ENCODE data around the gene ZSWIM7.

ZSWIM7 gene

DNA sequence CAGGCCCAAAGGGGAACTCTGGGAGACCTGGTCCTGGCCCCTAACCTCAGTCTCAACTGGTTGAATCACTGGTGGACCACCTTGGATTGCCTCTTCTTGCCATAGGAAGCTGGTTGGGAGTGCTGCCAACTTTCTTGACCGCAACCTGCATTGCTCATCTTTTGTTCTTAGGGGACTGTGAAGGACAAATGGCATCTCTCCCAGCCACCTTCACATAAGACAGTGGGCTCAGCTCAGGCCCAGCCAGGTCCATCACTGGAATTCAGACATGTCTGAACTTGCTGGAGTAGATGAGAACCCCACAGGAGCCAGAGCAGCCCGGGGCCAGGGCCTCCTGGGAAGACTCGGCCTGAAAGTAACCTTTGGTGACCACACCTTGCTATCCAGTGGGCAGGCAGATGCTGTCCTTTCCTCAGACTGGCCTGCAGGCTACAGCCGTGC lies 35.8 kb downstream of the ZSWIM7 start:
- DNase-seq: no peak
- Mint-ChIP-seq H3K9me3 (no peaks in the 10 kb centered on the region), H3K4me1 (peaks cover 29% of the 10 kb centered on the region), H3K36me3 (ENCODE audit: low read depth) (no peaks in the 10 kb centered on the region), H3K27me3 (ENCODE audit: low read depth, poor library complexity) (peaks cover 6% of the 10 kb centered on the region), H3K4me3 (no peak overlapping the region), H3K27ac (no peak overlapping the region)
- TF ChIP-seq, protein P1, sequence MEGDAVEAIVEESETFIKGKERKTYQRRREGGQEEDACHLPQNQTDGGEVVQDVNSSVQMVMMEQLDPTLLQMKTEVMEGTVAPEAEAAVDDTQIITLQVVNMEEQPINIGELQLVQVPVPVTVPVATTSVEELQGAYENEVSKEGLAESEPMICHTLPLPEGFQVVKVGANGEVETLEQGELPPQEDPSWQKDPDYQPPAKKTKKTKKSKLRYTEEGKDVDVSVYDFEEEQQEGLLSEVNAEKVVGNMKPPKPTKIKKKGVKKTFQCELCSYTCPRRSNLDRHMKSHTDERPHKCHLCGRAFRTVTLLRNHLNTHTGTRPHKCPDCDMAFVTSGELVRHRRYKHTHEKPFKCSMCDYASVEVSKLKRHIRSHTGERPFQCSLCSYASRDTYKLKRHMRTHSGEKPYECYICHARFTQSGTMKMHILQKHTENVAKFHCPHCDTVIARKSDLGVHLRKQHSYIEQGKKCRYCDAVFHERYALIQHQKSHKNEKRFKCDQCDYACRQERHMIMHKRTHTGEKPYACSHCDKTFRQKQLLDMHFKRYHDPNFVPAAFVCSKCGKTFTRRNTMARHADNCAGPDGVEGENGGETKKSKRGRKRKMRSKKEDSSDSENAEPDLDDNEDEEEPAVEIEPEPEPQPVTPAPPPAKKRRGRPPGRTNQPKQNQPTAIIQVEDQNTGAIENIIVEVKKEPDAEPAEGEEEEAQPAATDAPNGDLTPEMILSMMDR (IDR thresholded peaks at IDR 0.05): no peak

DNA sequence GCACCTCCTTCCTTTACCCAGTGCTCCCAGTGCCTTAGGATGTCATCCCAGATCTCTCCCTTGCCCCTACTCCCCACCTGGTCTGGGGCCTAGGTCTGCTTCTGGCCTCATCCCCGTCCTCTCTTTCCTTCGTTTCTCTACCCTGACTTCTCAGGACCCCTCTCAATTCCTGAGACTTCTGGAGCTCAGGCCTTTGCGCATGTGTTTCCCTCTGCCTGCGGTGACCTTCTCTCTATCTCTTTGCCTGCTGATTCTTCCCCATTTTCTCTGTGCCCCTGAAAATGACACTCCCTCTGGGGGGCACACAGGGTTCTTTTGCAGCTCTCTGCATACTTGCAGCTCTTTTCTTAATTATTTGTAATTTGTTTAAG lies 41.0 kb downstream of the ZSWIM7 start:
- Mint-ChIP-seq H3K36me3 (ENCODE audit: low read depth) (no peaks in the 10 kb centered on the region), H3K27me3 (ENCODE audit: low read depth, poor library complexity) (peaks cover 14% of the 10 kb centered on the region), H3K4me3 (no peak overlapping the region), H3K4me1 (peaks cover 11% of the 10 kb centered on the region), H3K9me3 (no peaks in the 10 kb centered on the region), H3K27ac (no peak overlapping the region)
- TF ChIP-seq, protein P1 (IDR thresholded peaks at IDR 0.05): no peak
- no peak for DNase-seq

DNA sequence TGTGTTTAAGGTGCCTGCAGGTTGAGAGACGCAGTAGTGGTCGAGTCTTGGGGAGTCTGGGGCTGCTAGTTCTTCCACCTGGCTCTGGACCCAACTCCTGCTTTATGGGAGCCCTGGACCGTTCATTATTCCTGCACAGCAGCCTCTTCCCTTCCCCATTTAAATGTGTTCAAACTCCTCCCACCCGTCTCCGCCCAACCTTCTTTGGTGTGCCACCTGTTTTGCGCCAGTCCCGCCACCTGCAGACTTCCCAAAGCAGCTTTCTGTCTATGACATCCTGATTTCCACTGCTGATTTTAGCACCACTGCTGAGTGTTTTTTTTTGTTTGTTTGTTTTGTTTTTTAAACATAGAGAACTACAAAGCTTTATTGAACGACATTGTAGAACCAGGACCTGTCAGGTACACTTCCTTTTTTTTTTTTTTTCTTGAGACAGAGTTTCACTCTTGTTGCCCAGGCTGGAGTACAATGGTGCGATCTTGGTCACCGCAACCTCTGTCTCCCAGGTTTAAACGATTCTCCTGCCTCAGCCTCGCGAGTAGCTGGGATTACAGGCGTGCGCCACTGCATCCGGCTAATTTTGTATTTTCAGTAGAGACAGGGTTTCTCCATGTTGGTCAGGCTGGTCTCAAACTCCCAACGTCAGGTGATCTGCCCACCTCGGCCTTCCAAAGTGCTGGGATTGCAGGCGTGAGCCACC lies 41.7 kb downstream of the ZSWIM7 start:
- H3K4me1 Mint-ChIP-seq: peaks cover 11% of the 10 kb centered on the region
- peaks cover 14% of the 10 kb centered on the region for H3K27me3 Mint-ChIP-seq (ENCODE audit: low read depth, poor library complexity)
- H3K9me3 Mint-ChIP-seq: no peaks in the 10 kb centered on the region
- H3K36me3 Mint-ChIP-seq (ENCODE audit: low read depth): no peaks in the 10 kb centered on the region
- TF ChIP-seq, protein P1 (IDR thresholded peaks at IDR 0.05): no peak
- H3K4me3 Mint-ChIP-seq: no peak overlapping the region
- DNase-seq: no peak
- H3K27ac Mint-ChIP-seq: no peak overlapping the region

DNA sequence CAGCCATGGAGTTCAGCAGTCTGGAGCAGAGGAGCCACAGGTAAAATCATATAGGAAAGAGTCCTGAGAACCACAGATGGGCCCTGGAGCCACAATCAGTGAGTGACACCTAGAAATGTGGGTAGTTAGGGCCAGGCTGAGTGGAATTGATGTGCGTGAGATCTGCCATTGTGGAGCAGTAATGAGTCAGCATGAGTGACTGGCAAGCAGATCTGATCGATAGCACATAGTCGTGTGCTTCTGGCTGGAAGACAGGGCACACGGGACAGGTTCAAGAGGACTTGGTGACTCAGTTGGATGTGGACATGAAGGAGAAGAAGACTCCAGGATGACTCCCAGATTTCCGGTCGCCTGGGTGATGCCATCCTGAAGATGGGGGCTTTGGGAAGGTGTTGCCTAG lies 42.3 kb downstream of the ZSWIM7 start:
- Mint-ChIP-seq H3K9me3 (no peaks in the 10 kb centered on the region), H3K27me3 (ENCODE audit: low read depth, poor library complexity) (peaks cover 14% of the 10 kb centered on the region), H3K27ac (peak overlapping the region; percentile 60), H3K4me1 (peaks cover 11% of the 10 kb centered on the region), H3K36me3 (ENCODE audit: low read depth) (no peaks in the 10 kb centered on the region), H3K4me3 (no peak overlapping the region)
- no peak for DNase-seq
- TF ChIP-seq, protein P1 (IDR thresholded peaks at IDR 0.05): no peak

DNA sequence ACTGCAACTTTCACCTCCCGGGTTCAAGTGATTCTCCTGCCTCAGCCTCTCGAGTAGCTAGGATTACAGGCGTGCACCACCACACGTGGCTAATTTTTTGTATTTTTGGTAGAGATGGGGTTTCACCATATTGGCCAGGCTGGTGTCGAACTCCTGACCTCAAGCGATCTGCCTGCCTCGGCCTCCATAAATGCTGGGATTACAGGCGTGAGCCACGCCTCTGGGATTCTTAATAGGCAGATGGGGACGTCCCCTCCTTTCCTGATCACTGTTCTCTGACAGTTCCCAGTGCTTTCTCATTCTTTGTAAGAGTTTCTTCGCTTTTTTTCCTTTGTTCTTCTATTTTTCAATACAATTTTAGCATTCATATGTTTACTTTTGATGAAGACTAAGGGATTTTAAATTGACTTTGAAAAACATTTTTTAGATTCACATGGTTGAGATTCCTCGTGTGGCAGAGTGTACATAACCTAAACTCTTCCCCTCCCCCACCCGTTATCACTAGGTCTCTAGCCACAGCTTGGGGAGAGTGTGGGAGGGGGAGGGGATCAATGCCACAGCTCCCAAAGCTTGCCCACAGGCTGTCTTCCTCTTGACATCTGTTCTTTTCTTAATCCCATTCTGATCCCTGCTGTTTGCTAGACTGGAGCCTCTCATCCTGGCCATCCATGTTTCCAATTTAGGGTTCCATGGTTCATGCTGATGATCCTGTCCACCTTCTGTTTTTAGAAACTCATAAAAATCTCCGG lies 43.5 kb downstream of the ZSWIM7 start:
- Mint-ChIP-seq H3K4me3 (no peak overlapping the region), H3K36me3 (ENCODE audit: low read depth) (no peaks in the 10 kb centered on the region), H3K9me3 (no peaks in the 10 kb centered on the region), H3K27ac (no peak overlapping the region), H3K27me3 (ENCODE audit: low read depth, poor library complexity) (peaks cover 14% of the 10 kb centered on the region), H3K4me1 (peaks cover 11% of the 10 kb centered on the region)
- TF ChIP-seq, protein P1 (IDR thresholded peaks at IDR 0.05): no peak
- no peak for DNase-seq
